GM10266 (cell line): ENCODE results near the gene TNNT1.
"Not testable (repeated sequence)": the region's sequence is repeated elsewhere in the genome, so short reads cannot be mapped to it uniquely, and the experiment has no call there.

Experiments used
- DNase-seq: peaks from one replicate; pipeline ENCODE4 v3.0.0; 2012; ENCODE audit errors: extremely low spot score
- CTCF ChIP-seq: IDR thresholded peaks from 2 replicates; pipeline ENCODE4 v1.5.1; 2012; ENCODE audit warnings: mild to moderate bottlenecking, low read depth; ENCODE audit not compliant: control insufficient read depth, insufficient read depth; ENCODE audit errors: missing control alignments

Gene TNNT1

GRCh38 chr19:55158423-55158822 is 9.4 kb upstream of the TNNT1 start:
- no peak for TF ChIP-seq CTCF

GRCh38 chr19:55157064-55157908 is 8.3 kb upstream of the TNNT1 start, which contains the start of gene TNNI3:
Gene TNNI3 (minus strand): TSS chr19:55157732. CDS start chr19:55157589, 143 bp downstream.
- no peak for DNase-seq
- no peak for TF ChIP-seq CTCF

More at GRCh38 chr19:55158423-55158822, 9.4 kb upstream of the TNNT1 start:
- no peak for DNase-seq

GRCh38 chr19:55156202-55157063 is 7.4 kb upstream of the TNNT1 start:
- TF ChIP-seq CTCF, result no peak
- no peak for DNase-seq

GRCh38 chr19:55155784-55156183 is 6.8 kb upstream of the TNNT1 start:
- not testable (repeated sequence) for DNase-seq

GRCh38 chr19:55153652-55154264 is 4.8 kb upstream of the TNNT1 start:
- no peak for TF ChIP-seq CTCF
- DNase-seq, result no peak

- TF ChIP-seq CTCF, result no peak
- no peak for DNase-seq
Measured at GRCh38 chr19:55152017-55152416, 3.0 kb upstream of the TNNT1 start.

- TF ChIP-seq CTCF, result no peak
- no peak for DNase-seq
Measured at GRCh38 chr19:55147545-55148251, 1.3 kb downstream of the TNNT1 start.
